Fibroblast of lung (primary cell): ENCODE data around the gene RNF32.

Experiments used
- CTCF ChIP-seq, 2 donors: IDR thresholded peaks in 1 of 2; conservative IDR thresholded peaks in 1 of 2; 1 replicate in 1 of 2; 2 replicates in 1 of 2; pipeline ENCODE4 v1.5.1; 2011 to 2012; ENCODE audit warnings: low read length in 2 of 2, control low read depth in 1 of 2, inconsistent platforms in 1 of 2, low read depth in 1 of 2, mild to moderate bottlenecking in 1 of 2
- EZH2 ChIP-seq: IDR thresholded peaks from 2 replicates; pipeline ENCODE4 v1.5.1; 2012; ENCODE audit warnings: low read length, control low read depth, mild to moderate bottlenecking; ENCODE audit errors: missing control alignments

DNA sequence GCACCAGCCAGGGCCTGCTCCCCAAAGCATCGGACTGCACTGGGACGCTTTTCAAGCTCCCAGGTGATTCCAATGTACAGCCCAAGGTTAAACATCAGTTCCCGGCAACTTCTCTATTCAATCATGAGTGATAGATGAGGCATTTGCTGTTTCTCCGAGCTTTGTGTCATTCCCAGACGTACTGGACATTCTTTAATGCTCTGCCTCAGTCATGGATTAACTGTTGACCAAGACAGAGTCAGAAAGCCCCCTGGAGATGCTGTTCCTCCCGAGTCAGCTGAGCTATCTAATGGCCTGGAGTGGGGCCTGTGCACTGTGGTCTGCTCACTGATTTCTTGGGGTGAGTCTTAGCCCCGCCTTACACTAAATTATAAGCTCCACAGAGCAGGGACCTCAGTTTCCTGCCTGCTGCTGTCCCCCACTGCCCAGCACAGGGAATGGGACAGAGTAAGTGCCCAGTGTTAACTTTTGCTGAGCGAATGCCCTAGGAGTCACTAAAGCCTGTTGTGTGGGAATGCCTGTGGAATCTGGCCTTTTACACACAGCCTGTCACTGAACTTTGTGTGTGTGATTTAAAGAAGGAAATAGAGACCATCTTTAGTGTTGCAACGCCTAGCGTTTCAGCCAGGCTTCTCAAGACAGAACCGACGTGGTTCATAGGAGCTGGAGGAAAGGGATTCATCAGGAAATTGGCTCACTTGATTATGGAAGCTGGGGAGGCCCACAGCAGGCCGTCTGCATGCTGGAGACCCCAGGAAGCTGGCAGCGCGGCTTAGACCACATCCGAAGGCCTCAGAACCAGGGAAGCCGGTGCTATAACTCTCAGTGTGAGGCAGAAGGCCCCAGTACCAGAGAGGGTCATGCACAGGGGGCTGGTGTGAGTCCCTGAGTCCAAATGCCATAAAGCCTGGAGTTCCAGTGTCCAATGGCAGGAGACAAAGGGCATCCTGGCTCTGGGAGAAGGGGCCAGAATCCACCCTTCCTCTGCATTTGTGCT is 29.3 kb upstream of the RNF32 start:
- TF ChIP-seq CTCF (conservative IDR thresholded peaks at IDR 0.05 in 1 of 2, IDR thresholded peaks at IDR 0.05 in 1 of 2; ENCODE audit: low read depth in 1 of 2, low read length in 2 of 2) (no peak), EZH2 (no peak)
